H1 (cell line): Measurements from ENCODE around the gene DDR1. TPM values are rescaled to one million over a fixed set of nuclear protein-coding genes. Genes with fewer than 3 reads are reported as not detected.

Source experiments
- ASH2L ChIP-seq: fragments of 200-600, 300-600 bp; sonication (generic); IDR thresholded peaks from one replicate; pipeline ENCODE4 v1.7.1; 2017; ENCODE audit warnings: low read length
- BACH1 ChIP-seq: IDR thresholded peaks from 2 replicates; pipeline ENCODE4 v1.6.1; 2012; ENCODE audit warnings: low read length, improper control_type of control experiment
- FOSL1 ChIP-seq: IDR thresholded peaks from 2 replicates; pipeline ENCODE4 v1.6.1; 2011; ENCODE audit warnings: mild to moderate bottlenecking, low read depth, low read length, moderate library complexity; ENCODE audit not compliant: insufficient read depth
- POLR2A ChIP-seq, 2 experiments: IDR thresholded peaks; 1 replicate in 1 of 2; 2 replicates in 1 of 2; pipeline ENCODE4 v1.6.1; 2011; ENCODE audit warnings: low read depth in 2 of 2, low read length in 2 of 2, mild to moderate bottlenecking in 2 of 2; ENCODE audit errors: control extremely low read depth in 1 of 2
- RNF2 ChIP-seq: fragments of 200-900, 300-1000 bp; sonication (generic); IDR thresholded peaks from 2 replicates; pipeline ENCODE4 v1.7.1; 2016; ENCODE audit warnings: borderline replicate concordance, low read depth, mild to moderate bottlenecking, antibody characterized with exemption, low read length; ENCODE audit not compliant: poor library complexity, severe bottlenecking; ENCODE audit errors: missing control alignments
- SP4 ChIP-seq: IDR thresholded peaks from 2 replicates; pipeline ENCODE4 v1.6.1; 2012; ENCODE audit warnings: low read length, inconsistent platforms
- TBP ChIP-seq: IDR thresholded peaks from 2 replicates; pipeline ENCODE4 v1.6.1; 2011; ENCODE audit warnings: low read depth, low read length, improper control_type of control experiment
- TCF12 ChIP-seq: IDR thresholded peaks from 2 replicates; pipeline ENCODE4 v1.6.1; 2011; ENCODE audit warnings: low read depth, mild to moderate bottlenecking, low read length
- USF2 ChIP-seq: IDR thresholded peaks from 2 replicates; pipeline ENCODE4 v1.6.1; 2011; ENCODE audit warnings: low read length, improper control_type of control experiment
- polyA plus RNA-seq, 7 experiments: library from polyadenylated mRNA; depleted of rRNA in 3 of 7; stranded (reverse) in 5 of 7; unstranded in 2 of 7; fragments of >200 nt in 5 of 7; fragments of 200-250 nt in 2 of 7; gene quantifications; 1 replicate in 5 of 7; 2 replicates in 1 of 7; 4 replicates in 1 of 7; pipeline versions ENCODE4 v1.2.1 to v1.2.3, GENCODE V29; 2011 to 2013; ENCODE audit warnings: missing spikeins in 2 of 7, mixed read lengths in 2 of 7
- total RNA-seq: library from RNA; stranded (reverse); fragmentation: NEBNext Ultra II Directional; extraction: Animal tissue kit (Norgen Biotek cat#: 25700); gene quantifications from 2 replicates; pipeline ENCODE4 v1.2.1, GENCODE V29; 2021
- TF ChIP-seq, protein P1 (sequence below): fragments of 300-600 bp; sonication (generic); IDR thresholded peaks from 2 replicates; pipeline ENCODE4 v1.7.1; 2012; ENCODE audit warnings: low read length, moderate library complexity, mild to moderate bottlenecking, inconsistent platforms; ENCODE audit not compliant: insufficient replicate concordance
- TF ChIP-seq, protein P2 (sequence below): IDR thresholded peaks from 2 replicates; pipeline ENCODE4 v1.6.1; 2012; ENCODE audit warnings: inconsistent platforms

Gene DDR1
- total and polyA plus RNA-seq, 2 of the 8 experiments (the other 6 are each of a cell fraction or from before 2014, with no cell fraction given), result 99.4 to 181 TPM

DNA sequence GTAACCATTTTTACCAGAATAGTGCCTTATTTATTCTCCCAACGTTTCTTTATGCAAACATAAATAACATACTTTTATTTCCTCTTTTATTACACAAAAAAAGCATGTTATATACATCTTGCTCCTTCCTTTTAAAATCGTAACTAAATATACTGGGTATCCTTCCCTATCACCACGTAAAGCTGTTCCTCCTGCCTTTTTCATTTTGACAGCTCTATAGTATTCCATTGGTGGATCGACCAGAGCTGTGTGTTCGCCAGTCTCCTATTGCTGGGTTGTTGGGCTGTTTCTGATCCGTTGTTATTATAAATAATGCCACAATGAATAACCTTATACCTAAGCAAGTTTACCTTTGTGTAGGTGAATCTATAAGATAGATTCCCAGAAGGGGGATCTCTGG lies 46.9 kb upstream of the DDR1 start (continued):
- TF ChIP-seq, protein P1, sequence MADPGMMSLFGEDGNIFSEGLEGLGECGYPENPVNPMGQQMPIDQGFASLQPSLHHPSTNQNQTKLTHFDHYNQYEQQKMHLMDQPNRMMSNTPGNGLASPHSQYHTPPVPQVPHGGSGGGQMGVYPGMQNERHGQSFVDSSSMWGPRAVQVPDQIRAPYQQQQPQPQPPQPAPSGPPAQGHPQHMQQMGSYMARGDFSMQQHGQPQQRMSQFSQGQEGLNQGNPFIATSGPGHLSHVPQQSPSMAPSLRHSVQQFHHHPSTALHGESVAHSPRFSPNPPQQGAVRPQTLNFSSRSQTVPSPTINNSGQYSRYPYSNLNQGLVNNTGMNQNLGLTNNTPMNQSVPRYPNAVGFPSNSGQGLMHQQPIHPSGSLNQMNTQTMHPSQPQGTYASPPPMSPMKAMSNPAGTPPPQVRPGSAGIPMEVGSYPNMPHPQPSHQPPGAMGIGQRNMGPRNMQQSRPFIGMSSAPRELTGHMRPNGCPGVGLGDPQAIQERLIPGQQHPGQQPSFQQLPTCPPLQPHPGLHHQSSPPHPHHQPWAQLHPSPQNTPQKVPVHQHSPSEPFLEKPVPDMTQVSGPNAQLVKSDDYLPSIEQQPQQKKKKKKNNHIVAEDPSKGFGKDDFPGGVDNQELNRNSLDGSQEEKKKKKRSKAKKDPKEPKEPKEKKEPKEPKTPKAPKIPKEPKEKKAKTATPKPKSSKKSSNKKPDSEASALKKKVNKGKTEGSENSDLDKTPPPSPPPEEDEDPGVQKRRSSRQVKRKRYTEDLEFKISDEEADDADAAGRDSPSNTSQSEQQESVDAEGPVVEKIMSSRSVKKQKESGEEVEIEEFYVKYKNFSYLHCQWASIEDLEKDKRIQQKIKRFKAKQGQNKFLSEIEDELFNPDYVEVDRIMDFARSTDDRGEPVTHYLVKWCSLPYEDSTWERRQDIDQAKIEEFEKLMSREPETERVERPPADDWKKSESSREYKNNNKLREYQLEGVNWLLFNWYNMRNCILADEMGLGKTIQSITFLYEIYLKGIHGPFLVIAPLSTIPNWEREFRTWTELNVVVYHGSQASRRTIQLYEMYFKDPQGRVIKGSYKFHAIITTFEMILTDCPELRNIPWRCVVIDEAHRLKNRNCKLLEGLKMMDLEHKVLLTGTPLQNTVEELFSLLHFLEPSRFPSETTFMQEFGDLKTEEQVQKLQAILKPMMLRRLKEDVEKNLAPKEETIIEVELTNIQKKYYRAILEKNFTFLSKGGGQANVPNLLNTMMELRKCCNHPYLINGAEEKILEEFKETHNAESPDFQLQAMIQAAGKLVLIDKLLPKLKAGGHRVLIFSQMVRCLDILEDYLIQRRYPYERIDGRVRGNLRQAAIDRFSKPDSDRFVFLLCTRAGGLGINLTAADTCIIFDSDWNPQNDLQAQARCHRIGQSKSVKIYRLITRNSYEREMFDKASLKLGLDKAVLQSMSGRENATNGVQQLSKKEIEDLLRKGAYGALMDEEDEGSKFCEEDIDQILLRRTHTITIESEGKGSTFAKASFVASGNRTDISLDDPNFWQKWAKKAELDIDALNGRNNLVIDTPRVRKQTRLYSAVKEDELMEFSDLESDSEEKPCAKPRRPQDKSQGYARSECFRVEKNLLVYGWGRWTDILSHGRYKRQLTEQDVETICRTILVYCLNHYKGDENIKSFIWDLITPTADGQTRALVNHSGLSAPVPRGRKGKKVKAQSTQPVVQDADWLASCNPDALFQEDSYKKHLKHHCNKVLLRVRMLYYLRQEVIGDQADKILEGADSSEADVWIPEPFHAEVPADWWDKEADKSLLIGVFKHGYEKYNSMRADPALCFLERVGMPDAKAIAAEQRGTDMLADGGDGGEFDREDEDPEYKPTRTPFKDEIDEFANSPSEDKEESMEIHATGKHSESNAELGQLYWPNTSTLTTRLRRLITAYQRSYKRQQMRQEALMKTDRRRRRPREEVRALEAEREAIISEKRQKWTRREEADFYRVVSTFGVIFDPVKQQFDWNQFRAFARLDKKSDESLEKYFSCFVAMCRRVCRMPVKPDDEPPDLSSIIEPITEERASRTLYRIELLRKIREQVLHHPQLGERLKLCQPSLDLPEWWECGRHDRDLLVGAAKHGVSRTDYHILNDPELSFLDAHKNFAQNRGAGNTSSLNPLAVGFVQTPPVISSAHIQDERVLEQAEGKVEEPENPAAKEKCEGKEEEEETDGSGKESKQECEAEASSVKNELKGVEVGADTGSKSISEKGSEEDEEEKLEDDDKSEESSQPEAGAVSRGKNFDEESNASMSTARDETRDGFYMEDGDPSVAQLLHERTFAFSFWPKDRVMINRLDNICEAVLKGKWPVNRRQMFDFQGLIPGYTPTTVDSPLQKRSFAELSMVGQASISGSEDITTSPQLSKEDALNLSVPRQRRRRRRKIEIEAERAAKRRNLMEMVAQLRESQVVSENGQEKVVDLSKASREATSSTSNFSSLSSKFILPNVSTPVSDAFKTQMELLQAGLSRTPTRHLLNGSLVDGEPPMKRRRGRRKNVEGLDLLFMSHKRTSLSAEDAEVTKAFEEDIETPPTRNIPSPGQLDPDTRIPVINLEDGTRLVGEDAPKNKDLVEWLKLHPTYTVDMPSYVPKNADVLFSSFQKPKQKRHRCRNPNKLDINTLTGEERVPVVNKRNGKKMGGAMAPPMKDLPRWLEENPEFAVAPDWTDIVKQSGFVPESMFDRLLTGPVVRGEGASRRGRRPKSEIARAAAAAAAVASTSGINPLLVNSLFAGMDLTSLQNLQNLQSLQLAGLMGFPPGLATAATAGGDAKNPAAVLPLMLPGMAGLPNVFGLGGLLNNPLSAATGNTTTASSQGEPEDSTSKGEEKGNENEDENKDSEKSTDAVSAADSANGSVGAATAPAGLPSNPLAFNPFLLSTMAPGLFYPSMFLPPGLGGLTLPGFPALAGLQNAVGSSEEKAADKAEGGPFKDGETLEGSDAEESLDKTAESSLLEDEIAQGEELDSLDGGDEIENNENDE, result no peak
- TF ChIP-seq USF2 (no peak), POLR2A (IDR thresholded peaks at IDR 0.05; ENCODE audit: control extremely low read depth in 1 of 2, low read depth in 2 of 2, low read length in 2 of 2) (no peak), TBP (no peak), TCF12 (no peak), SP4 (no peak), BACH1 (no peak), RNF2 (no peak), ASH2L (no peak), FOSL1 (no peak)
- TF ChIP-seq, protein P2, sequence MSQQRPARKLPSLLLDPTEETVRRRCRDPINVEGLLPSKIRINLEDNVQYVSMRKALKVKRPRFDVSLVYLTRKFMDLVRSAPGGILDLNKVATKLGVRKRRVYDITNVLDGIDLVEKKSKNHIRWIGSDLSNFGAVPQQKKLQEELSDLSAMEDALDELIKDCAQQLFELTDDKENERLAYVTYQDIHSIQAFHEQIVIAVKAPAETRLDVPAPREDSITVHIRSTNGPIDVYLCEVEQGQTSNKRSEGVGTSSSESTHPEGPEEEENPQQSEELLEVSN, result no peak
